ENCODE measurements around the gene DGKB. TPM values are rescaled to one million over a fixed set of nuclear protein-coding genes. Genes with fewer than 3 reads are reported as not detected.

DGKB gene
- total RNA-seq, 1 experiment from 2014 or later = 1.9 TPM

- TF ChIP-seq FOXJ3 (CRISPR knock-in tag; IDR thresholded peaks at IDR 0.05; ENCODE audit: borderline replicate concordance) (no peak), AR (CRISPR knock-in tag; IDR thresholded peaks at IDR 0.05) (no peak), CREB1 (CRISPR knock-in tag; IDR thresholded peaks at IDR 0.05) (no peak), NFE2L1 (CRISPR knock-in tag; IDR thresholded peaks at IDR 0.05) (no peak), MXD4 (CRISPR knock-in tag; IDR thresholded peaks at IDR 0.05; ENCODE audit: borderline replicate concordance) (no peak)
Observed at GRCh38 chr7:14196555-14196954, 706.0 kb downstream of the DGKB start (continued).

- no peak overlapping the region for H3K4me3 Mint-ChIP-seq
- no peaks in the 10 kb centered on the region for H3K4me1 Mint-ChIP-seq
- ATAC-seq = no peak
- TF ChIP-seq ERG (CRISPR knock-in tag; IDR thresholded peaks at IDR 0.05) (no peak), NR3C1 (CRISPR knock-in tag; conservative IDR thresholded peaks at IDR 0.05; ENCODE audit: low read depth) (no peak), NFYB (CRISPR knock-in tag; conservative IDR thresholded peaks at IDR 0.05; ENCODE audit: low read depth) (no peak)
- no peaks in the 10 kb centered on the region for H3K36me3 Mint-ChIP-seq
- no peaks in the 10 kb centered on the region for H3K27me3 Mint-ChIP-seq (ENCODE audit: low read depth)
- ChIA-PET CTCF (no interaction called here), POLR2A (no interaction called here)
- DNase-seq (ENCODE audit: low spot score) = no peak
- no peak overlapping the region for H3K27ac Mint-ChIP-seq
- H3K9me3 Mint-ChIP-seq = peaks cover 10% of the 10 kb centered on the region
Observed at GRCh38 chr7:14195871-14196270, 706.7 kb downstream of the DGKB start.

GRCh38 chr7:14195079-14195478 is 707.5 kb downstream of the DGKB start:
- H3K27me3 Mint-ChIP-seq (ENCODE audit: low read depth) = no peaks in the 10 kb centered on the region
- TF ChIP-seq ZBTB43 (CRISPR knock-in tag; IDR thresholded peaks at IDR 0.05) (no peak), ZNF138 (CRISPR knock-in tag; conservative IDR thresholded peaks at IDR 0.05) (no peak), FOXJ3 (CRISPR knock-in tag; IDR thresholded peaks at IDR 0.05; ENCODE audit: borderline replicate concordance) (no peak), JAZF1 (CRISPR knock-in tag; IDR thresholded peaks at IDR 0.05) (no peak), ZNF317 (CRISPR knock-in tag; IDR thresholded peaks at IDR 0.05; ENCODE audit: borderline replicate concordance, low read depth) (no peak), TEAD1 (CRISPR knock-in tag; IDR thresholded peaks at IDR 0.05) (no peak), ATF6 (CRISPR knock-in tag; IDR thresholded peaks at IDR 0.05) (no peak), ATF1 (CRISPR knock-in tag; IDR thresholded peaks at IDR 0.05) (no peak), PRRX2 (CRISPR knock-in tag; IDR thresholded peaks at IDR 0.05) (no peak), TCF7 (CRISPR knock-in tag; IDR thresholded peaks at IDR 0.05; ENCODE audit: low read depth) (no peak), ELF4 (CRISPR knock-in tag; IDR thresholded peaks at IDR 0.05; ENCODE audit: low read depth) (no peak), ETV6 (CRISPR knock-in tag; IDR thresholded peaks at IDR 0.05) (no peak), SP1 (CRISPR knock-in tag; conservative IDR thresholded peaks at IDR 0.05) (no peak), ZNF121 (CRISPR knock-in tag; IDR thresholded peaks at IDR 0.05) (no peak), CTCF (IDR thresholded peaks at IDR 0.05) (no peak), GABPB1 (CRISPR knock-in tag; IDR thresholded peaks at IDR 0.05) (no peak), RELA (CRISPR knock-in tag; IDR thresholded peaks at IDR 0.05; ENCODE audit: borderline replicate concordance) (no peak), MXD4 (CRISPR knock-in tag; IDR thresholded peaks at IDR 0.05; ENCODE audit: borderline replicate concordance) (no peak), MAX (CRISPR knock-in tag; IDR thresholded peaks at IDR 0.05) (no peak), RORB (CRISPR knock-in tag; IDR thresholded peaks at IDR 0.05) (no peak)
- peaks cover 10% of the 10 kb centered on the region for H3K9me3 Mint-ChIP-seq
- ChIA-PET POLR2A (no interaction called here), CTCF (no interaction called here)
- DNase-seq (ENCODE audit: low spot score) (no peak), ATAC-seq (no peak)
- no peak overlapping the region for H3K4me3 Mint-ChIP-seq
- no peaks in the 10 kb centered on the region for H3K36me3 Mint-ChIP-seq
- no peak overlapping the region for H3K27ac Mint-ChIP-seq
- H3K4me1 Mint-ChIP-seq = no peaks in the 10 kb centered on the region
